ENCODE results near the gene ATRN.
"Not testable (repeated sequence)": the region's sequence is repeated elsewhere in the genome, so short reads cannot be mapped to it uniquely, and the experiment has no call there.

ATRN gene

DNA sequence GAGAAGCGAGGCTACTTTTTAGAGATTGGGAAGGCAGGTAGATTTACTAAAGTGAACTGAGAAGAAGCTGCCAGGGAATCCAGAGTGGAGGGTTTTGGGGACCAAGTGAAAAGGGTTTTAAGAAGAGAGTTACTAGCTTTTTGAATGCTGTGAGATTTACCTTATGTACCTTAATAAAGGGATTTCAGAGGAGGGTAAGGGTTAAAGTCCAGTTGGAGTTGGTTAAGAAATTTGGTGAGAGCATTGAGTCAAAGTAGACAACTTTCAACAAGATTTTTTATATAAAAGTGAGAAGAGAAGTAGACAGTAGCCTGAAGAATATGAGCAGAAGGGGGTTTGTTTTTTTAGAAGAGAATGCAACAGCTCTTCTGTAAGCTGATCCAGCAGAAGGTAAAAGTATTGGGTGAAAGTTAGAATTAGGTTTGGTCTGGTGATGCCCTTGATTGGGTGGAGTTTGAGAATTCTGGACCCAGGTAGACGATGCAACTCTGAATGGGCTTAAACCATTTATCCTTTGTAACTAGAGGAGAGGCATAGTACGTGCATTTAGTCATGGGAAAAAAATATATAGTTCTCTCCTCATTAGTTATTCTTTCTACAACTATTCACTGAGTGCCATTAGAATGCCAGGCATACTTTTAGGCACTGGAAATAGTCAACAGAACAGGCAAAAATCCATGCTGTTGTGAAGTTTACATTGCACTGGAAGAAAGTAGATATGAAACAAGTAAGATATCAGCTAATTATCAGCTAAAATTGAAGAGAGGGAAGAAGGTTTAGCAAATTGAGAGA, 44.8 kb downstream of the ATRN start:
- DNase-seq (ENCODE audit: low read depth in 2 of 2), result no peak

DNA sequence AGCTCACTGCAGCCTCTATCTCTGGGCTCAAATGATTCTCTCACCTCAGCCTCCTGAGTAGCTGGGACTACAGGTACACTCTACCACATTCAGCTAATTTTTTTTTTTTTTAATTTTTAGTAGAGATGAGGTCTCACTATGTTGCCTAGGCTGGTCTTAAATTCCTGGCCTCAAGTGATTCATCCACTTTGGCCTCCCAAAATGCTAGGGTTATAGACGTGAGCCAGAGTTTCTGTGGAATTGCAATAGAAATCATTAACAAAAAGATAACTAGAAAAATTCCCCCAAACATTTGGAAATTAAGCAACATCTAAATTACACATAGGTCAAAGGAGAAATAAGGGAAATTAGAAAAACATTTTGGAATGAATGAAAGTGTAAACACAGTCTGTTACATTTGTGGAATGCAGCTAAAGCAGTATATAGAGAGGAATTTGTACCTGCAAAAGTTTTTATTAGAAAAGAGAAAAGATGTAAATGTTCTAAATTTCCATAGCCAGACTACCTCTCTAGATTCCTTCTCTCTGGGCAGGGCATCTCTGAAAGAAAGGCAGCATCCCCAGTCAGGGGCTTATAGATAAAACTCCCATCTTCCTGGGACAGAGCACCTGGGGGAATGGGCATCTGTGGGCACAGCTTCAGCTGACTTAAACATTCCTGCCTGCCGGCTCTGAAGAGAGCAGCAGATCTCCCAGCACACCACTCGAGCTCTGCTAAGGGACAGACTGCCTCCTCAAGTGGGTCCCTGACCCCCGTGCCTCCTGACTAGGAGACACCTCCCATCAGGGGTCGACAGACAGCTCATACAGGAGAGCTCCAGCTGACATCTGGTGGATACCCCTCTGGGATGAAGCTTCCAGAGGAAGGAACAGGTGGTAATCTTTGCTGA, 51.3 kb downstream of the ATRN start:
- no peak for DNase-seq (ENCODE audit: low read depth in 2 of 2)

DNA sequence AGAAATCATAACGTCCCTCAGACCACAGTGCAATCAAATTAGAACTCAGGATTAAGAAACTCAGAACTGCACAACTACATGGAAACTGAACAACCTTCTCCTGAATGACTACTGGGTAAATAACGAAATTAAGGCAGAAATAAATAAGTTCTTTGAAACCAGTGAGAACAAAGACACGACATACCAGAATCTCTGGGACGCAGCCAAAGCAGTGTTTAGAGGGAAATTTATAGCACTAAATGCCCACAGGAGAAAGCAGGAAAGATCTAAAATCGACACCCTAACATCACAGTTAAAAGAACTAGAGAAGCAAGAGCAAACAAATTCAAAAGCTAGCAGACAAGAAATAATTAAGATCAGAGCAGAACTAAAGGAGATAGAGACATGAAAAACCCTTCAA, 53.9 kb downstream of the ATRN start:
- DNase-seq (ENCODE audit: low read depth in 2 of 2), result not testable (repeated sequence)

DNA sequence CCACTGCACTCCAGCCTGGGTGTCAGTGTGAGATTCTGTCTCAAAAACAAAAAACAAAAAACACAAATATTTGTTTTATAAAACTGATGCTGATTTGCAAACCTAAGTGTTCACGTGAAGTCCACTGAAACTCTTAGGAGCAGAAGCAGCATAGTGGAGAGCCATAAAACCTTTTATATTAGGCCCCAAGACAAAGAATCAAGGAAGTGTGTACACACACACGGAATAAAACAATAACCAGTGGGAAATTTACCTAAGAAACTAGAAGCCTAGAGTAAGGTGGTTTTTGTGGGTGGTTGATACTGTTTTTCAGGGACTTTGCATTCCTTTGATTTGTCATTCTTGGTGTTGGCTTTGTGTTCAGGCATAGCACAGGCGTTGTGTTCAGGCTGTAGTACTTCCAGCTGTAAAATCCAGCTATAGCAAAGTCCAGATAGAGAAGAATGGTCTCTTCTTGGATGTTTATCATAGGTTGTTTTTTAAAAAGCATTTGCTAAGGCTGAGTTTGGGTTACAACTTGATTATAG, 61.3 kb downstream of the ATRN start:
- no peak for DNase-seq (ENCODE audit: low read depth in 2 of 2)

DNA sequence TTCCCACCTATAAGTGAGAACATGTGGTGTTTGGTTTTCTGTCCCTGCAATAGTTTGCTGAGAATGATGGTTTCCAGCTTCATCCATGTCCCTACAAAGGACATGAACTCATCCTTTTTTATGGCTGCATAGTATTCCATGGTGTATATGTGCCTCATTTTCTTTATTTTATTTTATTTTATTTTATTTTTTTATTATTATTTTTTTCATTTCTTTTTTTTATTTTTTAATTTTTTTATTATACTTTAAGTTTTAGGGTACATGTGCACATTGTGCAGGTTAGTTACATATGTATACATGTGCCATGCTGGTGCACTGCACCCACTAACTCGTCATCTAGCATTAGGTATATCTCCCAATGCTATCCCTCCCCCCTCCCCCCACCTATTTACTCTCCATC, 66.9 kb downstream of the ATRN start:
- DNase-seq (ENCODE audit: low read depth in 2 of 2), result not testable (repeated sequence)

DNA sequence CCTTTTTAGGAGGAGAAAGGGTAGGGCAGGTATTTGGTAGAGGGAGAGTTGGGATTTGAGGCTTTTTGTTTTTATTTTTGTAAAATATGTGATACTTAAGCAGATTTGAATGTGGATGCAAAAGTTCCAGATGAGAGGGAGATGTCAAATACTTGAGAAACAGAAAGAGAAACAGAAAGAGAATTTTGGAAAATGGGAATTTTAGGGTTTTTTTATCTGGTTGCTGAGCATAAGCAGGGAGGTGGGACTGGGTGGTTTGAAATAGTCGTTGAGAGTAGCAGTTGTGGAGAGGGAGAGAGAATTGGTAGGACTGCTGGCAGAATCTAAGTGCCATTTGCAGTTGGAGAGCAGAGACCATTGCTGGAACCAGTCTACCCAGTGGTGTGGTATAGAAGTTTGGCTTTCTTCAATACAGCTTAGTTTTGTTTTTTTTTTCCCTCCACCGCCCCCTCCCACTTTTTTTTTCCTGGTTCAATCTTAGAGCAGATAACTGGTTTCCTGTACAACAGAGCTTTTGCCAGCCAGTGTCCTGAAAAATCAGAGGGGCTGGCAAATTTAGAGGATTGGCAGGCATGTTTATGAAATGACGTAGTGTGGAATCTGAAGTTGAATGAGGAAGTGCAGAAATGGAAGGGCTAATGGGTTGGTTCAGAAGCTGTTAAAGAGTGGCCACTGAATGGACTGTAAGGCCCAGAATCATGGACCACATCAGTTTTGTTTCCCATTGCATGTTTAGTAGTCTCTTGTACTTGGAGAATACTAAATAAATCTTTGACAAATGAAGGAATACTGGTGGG, 68.7 kb downstream of the ATRN start:
- no peak for DNase-seq (ENCODE audit: low read depth in 2 of 2)

DNA sequence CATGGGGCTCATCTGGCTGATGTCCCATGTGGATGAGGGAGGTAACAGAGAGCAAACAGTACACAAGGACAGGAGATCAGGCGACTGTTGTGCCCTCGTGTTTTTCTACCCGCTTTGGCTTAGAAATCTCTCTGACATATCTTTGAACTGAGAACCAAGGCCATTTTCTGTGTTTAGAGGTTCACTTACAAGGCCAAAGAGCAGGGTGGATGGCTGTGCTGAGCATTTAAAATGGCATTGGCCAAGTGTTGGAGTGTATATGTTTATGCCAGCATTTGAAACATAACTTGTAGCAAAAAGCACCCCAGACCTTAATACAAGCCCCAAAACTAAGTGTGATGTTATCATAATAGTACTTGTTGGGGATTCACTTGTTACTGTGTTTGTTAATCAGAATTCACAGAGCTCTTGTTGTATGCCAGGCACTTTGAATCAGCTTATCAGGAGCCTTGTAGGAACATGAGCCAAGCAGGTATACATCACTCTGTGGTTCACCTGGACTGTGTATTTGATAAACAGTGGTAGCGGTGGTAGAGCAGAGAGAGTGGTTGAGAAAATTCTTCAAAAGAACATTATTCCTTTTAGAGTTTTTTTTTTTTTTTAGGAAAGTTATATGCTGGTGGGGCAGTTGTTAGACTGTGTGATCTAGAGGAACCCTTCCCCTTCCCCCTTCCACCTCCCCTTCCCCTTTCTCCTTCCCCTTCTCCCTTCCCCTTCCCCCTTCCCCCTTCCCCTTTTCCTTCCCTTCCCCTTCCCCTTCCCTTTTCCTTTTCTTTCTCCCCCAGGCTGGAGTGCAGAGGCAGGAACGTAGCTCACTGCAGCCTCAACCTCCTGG, 71.3 kb downstream of the ATRN start:
- DNase-seq (ENCODE audit: low read depth in 2 of 2), result no peak

DNA sequence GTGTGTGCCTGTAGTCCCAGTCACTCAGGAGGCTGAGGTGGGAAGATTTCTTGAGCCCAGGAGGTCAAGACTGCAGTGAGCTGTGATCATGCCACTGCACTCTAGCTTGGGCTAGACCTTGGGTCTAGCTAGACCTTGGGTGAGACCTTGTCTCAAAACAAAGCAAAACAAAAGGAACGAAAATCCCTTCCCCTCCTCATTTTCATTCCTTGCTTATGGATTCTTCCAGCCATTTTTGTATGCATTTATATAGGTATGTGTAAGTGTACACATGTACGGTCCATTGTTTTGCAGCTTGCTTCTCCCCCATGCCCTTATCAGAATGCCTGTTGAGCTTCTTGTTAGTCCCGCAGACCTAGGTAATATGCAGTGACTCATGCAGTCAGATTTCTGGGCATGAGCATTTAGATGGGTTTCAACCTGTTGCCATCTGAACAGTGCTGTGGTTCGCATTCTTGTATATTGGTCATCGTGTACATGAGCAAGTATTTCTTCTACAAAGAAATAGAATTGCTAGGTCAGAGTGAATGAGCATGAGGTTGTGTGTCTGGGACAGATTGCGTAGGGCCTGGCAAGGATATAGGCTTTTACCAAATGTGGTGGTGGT, 73.2 kb downstream of the ATRN start:
- DNase-seq (ENCODE audit: low read depth in 2 of 2), result no peak

DNA sequence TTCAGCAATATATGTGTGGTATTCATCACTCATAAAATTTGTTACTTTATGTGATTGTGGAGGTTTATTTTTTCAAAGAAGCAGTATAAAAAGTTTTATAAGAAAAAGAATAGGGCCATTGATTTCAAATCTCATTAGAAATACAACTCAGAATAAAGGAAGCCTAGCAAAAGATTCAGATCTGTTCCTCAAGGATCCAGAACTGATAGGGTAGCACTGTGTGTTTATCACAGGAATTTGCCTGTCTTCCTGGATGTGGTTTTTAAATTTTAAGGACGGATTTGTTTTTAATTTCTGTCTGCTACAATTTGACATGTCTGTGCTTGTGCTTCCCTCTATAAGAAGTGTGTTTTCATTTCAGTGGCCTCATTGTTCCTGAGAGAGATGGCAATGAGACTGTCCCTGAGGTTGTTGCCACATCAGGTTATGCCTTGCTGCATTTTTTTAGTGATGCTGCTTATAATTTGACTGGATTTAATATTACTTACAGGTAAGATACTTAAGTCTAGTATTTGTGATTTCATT, 74.6 kb downstream of the ATRN start:
- DNase-seq (ENCODE audit: low read depth in 2 of 2), result no peak

DNA sequence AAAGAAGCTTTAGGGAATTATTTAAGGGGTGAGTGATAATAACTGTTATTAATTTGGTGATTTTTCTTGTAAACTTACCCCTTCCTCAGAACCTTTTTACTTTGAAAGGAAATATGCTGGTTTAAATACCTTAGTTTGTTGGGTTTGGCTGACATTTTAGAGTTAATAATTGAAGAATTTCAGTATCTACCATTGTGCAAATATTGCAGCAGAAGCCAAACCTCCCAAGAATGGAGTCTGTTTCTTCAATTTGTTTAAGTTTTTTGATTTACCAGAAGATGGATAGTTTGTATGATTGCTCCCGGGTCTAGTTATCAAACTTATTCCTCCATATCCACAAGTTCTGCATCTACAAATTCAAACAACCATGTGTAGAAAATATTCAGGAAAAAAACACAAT, 77.1 kb downstream of the ATRN start:
- no peak for DNase-seq (ENCODE audit: low read depth in 2 of 2)

DNA sequence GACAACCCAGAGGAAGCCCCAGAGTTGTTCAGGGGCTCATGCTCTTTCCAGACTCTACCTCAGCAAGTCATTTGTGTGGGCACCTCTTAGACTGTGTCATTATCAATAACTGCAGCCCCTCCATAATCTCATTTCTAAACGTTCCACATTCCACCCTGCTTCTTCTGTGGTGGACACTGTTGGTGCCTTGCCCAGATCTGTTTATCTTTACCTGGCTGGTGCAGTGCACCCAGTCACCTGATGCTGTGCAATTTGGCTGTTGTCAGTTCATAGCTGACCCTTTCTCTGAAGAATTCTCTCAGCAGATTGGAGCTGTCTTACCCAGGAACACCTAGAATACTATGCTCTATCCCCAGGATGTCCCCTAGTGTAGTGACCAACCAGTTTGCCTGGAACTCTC, 80.0 kb downstream of the ATRN start:
- no peak for DNase-seq (ENCODE audit: low read depth in 2 of 2)

DNA sequence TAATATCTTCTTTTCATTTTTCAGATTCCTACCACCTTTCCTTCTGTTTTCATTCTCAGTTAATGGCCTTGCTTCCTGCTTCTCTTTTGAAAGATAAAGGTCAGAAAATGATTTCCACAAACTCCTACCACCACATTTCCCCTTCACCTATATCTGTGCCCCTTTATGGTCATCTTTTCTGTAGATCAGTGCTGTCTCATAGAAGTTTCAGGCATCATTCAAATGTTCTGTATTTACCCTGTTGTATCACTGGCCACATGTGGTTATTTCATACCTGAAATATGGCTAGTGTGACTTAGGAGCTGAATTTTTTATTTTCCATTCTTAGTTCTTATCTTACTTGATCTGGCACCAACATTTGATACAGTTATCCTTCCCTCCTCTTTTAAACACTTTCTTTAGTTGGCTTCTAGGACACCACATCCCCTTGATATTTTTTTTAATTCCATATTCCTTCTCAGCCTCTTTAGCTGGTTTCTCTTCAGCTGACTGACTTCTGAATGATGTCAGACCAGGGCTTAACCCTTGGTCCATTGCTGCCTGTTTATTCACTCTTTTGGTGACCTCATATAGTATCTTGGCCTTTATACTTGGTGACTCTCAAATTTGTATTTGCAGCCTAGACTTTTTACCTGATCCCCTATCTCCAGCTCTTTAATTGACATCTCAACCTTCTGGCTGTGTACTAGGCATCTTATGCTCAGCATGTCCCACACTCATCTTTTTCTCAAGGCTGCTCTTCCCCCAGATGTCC, 81.0 kb downstream of the ATRN start:
- DNase-seq (ENCODE audit: low read depth in 2 of 2), result no peak

DNA sequence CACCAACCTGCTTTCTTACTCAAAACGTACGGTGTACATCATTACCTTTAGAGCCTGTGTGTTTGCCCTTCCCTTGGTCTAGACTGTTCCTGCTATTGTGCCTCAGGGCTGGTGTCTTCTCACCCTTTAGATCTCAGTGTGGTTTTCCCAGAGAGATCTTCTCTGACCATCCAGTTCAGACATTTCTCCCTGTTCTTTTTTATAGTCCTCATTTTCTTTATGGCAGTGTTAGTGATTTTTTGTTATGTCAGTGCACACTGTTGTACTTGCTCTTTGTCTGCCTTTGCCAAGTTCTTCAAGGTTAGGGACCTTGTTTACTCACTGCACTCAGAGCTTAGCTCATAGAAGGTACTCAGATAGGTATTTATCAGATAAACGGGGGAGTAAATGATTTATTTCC, 82.8 kb downstream of the ATRN start:
- no peak for DNase-seq (ENCODE audit: low read depth in 2 of 2)

DNA sequence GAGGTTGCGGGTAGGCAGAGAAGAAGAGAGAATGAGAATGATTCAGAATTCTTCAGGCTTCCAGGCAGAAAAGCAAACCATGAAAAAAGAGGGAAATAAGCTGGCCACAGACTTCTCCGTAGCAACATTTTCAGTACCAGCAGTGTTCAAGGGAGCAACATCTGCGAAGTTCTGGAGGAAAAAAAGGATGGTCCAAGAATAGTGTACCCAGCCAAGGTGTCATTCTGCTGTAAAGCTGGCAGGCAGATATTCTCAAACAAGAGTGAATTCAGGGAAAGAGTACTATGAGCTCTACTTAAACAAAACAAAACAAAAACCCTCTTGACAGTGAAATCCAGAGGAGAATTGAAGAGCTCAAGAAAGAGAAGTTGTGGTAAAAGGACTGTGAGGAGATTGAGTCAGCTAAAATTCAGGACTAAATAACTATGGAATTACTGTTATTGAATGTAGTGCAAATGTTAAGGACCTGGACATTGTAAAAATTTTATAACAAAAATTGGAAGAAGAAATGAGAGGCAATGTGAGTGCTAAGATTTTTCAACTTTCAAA, 86.5 kb downstream of the ATRN start:
- DNase-seq (ENCODE audit: low read depth in 2 of 2), result no peak

DNA sequence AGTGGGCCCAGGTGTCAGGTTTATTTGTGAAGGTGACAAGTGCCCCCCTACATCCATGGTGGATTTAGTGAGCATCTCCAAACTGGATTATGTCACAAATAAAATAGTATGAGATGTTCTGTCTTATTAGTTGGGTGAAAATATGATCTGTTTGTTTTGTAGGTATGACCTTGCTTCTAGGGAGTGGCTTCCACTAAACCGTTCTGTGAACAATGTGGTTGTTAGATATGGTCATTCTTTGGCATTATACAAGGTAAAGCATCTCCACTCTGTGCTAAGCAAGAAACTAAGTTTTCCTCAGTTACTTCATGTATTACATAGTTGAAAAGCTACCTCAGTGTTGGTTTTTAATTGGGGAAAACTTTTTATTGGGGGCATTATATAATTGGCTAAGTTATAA, 88.4 kb downstream of the ATRN start:
- DNase-seq (ENCODE audit: low read depth in 2 of 2), result no peak

DNA sequence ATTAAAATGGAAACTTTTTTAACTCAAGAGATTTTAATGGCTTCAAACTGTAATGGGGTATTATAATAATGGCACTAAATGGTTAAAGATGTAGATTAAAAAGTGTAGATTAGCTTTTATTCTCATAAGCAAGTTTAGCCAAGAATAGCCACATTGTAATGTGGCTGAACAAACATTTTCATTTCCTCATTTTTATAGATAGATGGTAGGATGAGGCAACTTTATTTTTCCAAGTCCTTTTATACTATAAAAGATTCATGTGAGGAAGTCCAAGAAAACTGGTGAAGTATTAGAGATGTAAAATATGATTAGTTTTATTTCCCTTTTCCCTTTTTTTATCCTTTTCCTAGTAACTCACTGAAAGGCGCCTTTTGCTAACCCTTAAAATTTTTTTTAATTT, 88.8 kb downstream of the ATRN start:
- DNase-seq (ENCODE audit: low read depth in 2 of 2), result no peak

DNA sequence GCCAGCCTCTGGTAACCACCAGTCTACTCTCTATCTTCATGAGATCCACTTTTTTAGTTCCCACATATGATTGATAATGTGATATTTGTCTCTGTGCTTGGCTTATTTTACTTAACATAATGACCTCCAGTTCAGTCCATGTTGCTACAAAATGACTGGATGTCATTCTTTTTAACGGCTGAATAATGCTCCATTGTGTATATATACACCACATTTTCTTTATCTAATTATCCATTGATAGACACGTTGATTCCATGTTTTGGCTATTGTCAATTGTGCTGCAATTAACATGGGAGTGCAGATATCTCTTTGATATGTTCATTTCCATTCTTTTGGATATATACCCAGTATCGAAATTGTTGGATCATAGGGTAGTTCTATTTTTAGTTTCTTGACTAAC, 89.3 kb downstream of the ATRN start:
- no peak for DNase-seq (ENCODE audit: low read depth in 2 of 2)

DNA sequence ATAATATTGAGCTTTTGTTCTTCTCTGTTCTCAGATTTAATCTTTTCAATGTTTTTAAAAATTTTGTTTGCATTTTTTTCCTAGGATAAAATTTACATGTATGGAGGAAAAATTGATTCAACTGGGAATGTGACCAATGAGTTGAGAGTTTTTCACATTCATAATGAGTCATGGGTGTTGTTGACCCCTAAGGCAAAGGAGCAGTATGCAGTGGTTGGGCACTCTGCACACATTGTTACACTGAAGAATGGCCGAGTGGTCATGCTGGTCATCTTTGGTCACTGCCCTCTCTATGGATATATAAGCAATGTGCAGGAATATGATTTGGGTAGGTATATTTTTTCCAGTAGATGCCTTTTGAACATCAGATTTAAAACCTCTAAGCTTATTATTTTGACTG, 89.8 kb downstream of the ATRN start:
- DNase-seq (ENCODE audit: low read depth in 2 of 2), result no peak

DNA sequence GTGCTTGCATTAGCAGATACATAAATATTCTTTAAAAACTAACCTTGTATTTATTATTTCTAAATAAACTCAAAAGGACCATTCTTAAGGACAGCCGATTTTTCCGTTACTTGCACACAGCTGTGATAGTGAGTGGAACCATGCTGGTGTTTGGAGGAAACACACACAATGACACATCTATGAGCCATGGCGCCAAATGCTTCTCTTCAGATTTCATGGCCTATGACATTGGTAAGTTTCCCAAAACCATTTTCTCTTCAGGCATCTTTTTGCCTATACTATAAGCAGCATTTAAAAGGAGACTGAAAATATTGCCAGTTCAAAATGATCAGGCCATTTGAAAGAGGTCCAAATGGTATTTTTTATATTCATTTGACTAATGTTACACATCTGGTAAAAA, 92.3 kb downstream of the ATRN start:
- DNase-seq (ENCODE audit: low read depth in 2 of 2), result no peak
